CD1c-positive myeloid dendritic cell (primary cell): ENCODE measurements around the gene RAMP2.
"Not testable (repeated sequence)": the region's sequence is repeated elsewhere in the genome, so short reads cannot be mapped to it uniquely, and the experiment has no call there.

Source experiments
- DNase-seq: peaks from one replicate; pipeline ENCODE4 v3.0.0-alpha.2; 2016; ENCODE audit errors: extremely low spot score

The RAMP2 gene, protein sequence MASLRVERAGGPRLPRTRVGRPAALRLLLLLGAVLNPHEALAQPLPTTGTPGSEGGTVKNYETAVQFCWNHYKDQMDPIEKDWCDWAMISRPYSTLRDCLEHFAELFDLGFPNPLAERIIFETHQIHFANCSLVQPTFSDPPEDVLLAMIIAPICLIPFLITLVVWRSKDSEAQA

DNA sequence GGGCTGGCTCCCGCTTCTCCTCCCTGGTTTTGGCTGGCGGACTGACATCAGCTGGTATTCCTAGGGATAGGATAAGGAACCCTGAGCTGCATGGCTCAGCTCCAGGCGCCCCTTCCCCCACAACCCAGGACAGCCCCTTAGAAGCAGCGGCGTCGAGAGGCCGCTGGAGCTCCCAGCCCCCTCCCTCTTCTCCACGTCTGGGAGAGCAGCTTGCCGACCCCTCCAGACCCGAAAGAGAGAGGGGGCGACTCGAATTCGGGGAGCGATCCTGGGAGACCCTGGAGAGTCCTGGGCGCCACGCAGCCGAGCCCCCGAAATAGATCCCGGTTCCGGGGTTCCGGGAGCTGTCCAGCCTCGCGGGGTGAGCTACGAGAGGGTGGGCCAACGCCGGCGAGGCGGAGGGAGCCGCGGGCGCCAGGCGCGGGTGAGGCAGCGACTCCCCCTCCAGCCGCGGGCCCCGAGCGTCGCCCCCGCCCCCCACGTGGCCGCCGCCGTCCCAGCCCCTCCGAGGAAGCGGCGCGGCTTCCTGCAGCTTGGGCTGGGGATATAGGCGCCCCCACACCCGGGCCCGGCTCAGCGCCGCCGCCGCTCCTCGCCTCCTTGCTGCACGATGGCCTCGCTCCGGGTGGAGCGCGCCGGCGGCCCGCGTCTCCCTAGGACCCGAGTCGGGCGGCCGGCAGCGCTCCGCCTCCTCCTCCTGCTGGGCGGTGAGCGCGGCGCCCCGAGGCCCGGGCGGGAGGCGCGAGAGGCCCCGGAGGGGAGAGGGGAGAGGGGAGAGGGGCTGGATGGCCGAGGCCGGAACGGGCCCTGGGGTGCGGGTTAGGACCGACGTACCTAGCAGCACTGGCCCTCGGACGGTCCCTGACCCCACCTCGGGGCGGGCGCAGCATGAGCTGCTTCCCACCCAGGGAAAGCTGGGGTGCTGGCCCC lies at the start of gene RAMP2:
RAMP2 (plus strand) TSS at position 576 of the 930 bp plus-strand sequence; CDS start at position 611, 35 bp downstream.
- no peak for DNase-seq

DNA sequence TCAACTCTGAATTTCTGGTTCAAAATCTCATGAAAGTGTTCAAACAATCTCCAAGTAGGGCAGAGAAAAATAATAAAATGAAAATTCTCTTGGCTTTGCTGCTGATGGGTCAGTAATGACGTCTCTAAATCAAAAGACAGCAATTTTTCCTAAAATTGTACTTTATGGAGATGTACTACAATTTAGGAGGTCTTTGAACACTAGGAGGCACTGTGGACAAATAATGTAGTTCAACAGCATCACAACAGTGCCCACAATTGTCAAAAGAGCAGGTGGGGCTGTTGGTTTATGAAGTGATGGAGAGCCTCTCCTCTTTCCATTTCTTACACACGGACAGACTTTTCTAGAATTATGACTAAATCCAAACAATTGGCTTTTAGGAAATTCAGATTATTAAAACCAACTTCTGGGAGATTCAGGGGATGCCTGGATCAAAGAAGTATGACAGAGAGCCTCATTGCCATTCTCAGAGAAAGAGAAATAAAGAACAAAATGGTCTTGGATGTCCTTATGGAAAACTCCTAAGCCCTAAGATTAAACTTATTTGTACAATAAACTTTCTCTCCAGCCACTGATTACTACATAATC lies 39.9 kb upstream of the RAMP2 start:
- DNase-seq = peak; percentile 75

DNA sequence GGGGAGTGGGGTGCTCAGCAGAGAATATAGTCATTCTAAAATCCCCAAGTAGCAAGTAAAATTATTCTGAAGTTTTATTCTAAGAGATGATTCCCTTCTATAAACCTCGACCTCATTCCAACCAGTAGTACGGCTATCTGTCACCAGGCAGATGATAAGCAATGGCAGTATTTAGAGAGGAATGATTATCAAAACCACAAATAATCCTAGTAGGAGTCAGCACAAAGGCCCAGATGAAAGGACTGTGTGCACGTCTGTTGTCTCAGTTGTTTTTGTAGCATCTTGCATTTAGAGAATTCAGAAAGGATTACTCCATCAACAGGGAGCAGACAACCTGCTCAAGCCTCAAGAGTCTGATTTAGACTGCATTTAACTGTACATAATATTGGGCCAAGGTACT lies 37.4 kb upstream of the RAMP2 start:
- no peak for DNase-seq

DNA sequence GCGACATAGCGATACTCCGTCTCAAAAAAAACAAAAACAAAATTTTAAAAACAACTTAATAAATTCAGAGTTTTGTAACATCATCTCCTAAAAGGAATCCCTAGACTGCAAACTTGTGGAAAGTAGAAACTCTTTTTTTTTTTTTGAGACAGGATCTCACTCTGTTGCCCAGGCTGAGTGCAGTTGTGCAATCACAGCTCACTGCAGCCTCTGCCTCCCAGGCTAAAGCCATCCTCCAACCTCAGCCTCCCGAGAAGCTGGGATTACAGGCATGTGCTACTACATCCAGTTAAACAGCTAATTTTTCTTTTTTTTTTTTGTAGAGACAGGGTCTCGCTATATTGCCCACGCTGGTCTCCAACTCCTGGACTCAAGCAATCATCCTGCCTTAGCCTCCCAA lies 35.9 kb upstream of the RAMP2 start:
- no peak for DNase-seq

DNA sequence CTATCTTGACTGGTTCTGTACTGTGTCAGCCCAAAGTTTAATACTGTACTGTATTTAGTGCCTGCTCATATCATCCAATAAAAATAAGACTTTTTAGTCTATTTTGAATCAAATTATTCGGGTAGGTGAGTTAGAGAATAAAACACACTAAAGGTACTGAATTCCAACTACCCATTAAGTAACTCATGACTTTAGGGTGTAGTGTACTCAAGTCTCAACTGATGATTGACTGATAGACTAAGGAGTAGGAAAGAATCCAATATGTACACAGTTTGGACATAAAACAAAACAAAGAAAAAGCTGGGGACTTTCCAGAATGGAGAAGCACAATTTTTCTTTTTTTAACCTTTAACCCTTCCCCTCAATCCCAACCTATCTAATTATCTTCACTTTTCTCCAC lies 20.3 kb upstream of the RAMP2 start:
- no peak for DNase-seq

DNA sequence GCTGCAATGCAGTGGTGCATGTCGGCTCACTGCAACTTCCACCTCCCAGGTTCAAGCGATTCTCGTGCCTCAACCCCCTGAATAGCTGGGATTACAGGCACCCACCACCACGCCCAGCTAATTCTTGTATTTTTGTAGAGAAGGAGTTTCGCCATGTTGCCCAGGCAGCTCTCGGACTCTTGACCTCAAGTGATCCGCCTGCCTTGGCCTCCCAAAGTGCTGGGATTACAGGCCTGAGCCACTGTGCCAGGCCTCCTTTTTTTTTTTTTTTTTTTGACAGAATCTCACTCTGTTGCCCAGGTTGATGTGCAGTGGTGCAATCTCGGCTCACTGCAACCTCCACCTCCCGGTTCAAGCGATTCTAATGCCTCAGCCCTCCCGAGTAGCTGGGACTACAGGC lies 18.1 kb upstream of the RAMP2 start:
- DNase-seq = not testable (repeated sequence)

DNA sequence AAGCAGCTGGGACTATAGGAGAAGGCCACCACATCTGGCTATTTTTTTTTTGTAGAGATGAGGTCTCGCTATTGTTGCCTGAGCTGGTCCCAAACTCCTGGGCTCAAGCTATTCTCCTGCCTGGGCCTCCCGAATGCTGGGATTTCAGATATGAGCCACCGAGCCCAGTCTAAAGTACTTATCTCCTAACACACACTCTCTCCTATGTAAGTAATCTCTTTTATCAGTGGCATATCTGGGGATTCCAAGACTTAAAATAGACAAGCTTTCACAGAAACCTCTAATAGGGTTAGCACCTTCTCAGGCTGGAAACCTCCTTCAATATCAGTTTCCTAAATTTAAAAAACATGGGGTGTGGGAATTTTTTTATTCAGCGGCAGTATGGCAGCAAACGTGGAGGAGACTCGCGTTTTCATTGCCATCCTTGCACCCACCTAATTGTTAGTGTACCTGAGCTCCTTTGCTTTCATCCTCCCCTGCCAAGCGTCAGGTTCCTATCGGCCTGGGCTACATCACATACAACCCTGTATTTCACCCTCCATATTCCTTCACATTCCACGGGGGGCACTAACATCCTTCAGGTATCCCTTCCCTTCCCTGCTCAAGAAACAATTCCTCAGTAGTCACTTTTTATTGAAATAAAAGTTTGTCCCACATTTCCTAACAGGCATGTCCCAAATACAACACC lies 17.3 kb upstream of the RAMP2 start:
- no peak for DNase-seq

DNA sequence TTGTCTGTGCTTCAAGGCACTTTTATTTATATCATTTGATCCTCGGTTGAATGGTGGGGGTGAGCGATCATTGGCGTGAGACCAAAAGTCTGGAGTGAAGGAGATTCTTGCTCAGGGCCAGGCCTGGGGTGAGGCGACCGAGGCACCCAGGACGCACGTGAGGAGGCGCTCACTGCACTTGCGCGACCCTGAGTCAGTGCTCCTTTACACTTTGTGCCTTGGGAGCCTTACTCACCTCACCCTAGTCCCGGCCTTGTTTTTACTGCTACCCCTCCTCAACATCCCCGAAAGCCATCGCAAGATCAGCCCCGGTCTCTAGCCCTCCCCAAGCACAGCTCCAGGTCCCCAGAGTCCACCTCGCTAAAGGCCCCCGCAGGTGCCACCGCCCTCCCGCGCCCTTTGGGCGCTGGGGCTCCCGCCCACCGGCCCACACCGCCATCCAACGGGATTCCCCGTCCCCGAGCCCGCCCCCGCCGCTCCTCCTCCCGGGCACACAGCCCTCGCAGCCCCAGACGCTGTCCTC lies 16.7 kb upstream of the RAMP2 start:
- peak; percentile 32 for DNase-seq

DNA sequence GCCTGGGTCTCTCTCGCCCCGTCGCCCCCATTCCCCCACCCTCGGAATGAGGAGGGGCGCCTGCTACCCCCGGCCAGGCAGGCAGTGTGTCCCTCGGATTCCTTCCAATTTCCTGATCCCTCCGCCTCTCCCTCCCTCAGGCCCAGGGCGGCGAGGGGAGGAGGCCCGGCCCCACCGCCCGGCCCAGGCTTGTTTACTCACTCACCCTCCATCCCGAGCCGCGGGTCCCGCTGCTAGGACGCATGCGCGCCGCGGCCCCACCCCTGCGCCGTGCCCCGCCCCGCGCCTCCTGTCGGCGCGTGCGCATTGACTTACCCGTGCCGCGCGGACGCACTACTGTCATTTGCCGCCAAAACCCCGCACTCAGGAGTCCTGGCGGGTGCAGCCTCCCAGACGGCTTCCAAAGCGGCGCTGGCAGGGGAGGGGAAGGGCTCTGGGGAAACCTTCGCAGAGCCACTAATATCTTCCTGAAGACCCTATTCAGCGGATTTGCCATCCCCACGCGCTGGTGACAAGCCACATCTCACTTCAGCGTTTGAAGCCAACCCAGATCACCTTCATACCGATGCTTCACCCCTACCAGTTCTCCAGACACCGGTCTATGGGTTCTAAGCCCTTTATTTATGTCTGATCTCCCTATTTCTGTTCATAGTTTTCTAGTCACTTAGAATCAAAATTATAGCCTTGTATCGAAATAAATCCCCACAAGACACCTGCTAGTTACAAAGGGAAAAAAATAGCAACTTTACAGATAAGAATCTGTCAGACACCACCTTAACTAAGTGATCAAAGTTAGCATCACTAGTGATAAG lies 16.0 kb upstream of the RAMP2 start, which contains the start of gene EZH1:
EZH1 (minus strand) TSS at position 235 of the 812 bp plus-strand sequence. CDS start 16,099 bp downstream, outside the sequence.
- DNase-seq = peak; percentile 96

DNA sequence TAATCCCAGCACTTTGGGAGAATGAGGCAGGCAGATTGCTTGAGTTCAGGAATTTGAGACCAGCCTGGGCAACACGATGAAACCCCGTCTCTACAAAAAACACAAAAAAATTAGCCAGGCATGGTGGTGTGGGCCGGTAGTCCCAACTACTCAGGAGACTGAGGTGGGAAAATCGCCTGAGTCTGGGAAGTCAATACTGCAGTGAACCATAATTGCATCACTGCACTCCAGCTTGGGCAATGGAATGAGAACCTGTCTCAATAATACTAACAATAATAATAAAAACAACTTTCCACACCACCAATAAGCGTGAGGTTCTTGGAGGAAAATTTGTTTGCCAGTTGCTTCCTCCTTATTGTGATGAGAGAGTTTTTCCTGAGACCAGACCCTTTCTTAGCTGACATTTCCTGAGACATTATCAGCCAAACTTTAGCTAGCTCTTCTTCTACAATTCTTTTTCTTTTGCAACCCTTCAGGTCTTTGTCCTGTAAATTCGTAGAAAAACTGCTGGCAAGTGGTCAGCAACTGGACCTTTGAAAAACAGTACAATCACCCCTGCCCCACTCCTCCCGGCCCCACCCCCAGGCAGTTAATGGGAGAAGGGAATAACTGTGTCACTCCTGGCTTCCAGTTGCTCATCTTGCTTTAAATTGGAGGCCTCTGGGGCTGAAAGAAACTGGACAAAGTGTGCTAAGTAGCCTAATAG lies 12.7 kb upstream of the RAMP2 start:
- no peak for DNase-seq

DNA sequence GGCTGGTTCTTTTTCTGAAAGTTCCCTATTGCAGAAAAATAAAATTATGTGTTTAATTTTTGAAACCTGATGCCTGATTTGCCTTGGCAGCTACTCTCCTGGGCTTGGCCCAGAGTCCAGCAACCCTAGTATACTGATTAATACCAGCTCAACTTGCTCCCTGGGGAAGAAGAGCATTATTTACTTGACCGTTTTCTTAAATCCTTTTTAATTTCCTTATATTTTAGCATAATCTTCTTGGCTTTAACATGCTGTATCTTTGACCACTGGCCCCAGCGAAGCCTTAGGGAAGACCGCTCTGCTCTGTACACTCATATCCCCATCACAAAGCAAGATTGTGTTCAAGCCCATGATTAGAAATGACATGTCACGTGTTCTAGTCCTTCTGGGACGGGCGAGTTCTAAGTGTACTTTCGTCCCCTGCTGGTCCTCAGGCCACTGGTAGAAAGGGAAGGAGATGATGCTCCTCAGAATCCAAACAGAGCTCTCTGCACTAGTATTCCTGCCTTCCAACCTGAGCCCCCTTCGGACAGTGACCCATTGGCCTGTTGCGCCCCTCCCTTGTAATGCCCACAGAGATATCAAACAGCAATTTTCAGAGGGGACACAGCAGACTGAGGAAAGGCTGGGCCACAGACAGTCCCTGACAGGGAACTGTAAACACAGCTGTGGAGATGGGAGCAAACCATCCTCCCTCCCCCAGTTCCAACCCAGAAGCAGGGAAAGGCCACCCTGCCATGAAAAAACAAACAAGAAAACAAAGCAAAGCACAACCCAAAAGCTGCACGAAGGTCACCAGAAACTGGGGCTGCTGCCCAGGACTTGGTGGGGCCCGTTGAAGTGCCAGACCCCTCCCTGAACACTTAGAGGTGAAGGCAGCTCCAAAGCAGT lies 11.9 kb upstream of the RAMP2 start:
- DNase-seq = no peak

DNA sequence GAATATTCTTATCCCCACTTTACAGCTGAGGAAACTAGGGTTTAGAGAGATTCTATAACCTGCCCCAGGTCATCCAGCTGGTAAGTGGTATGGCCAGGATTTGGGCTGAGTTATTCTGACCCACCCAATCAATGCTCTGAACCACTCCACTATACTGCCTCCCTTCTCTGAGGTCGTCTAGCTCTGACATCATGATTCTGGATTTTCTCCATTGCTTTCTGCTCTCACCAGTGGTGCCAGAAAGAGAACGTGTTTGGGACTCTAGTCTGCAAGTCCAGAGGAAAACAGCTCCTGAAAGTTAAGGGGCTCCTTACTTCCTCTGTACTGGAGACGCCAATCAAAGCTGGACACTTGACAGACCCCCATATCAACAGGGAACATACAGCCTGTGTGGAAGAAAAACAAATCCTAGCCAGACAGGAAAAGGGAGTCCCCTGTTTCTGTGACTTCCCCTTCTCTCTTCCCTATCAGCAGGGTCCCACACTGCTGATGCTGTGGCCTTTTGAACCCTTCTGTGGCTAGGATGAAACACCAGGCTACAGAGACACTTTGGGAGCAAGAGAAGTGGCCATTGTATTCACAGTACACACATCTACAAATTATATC lies 10.2 kb upstream of the RAMP2 start:
- peak; percentile 39 for DNase-seq

DNA sequence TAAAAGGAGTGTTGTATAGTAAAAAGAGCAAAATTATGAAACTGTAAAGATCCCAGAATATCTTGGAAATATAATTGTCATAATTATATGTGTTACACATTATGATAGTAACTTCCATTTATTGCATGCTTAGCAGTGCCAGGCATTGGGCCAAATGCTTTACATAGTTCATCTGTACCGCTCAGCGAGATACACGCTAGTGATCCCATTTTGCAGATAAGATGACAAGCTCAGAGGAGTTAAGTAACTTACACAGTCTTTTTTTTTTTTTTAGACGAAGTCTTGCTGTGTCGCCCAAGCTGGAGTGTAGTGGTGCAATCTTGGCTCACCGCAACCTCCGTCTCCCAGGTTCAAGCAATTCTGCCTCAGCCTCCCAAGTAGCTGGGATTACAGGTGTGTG lies 9.4 kb upstream of the RAMP2 start:
- no peak for DNase-seq

DNA sequence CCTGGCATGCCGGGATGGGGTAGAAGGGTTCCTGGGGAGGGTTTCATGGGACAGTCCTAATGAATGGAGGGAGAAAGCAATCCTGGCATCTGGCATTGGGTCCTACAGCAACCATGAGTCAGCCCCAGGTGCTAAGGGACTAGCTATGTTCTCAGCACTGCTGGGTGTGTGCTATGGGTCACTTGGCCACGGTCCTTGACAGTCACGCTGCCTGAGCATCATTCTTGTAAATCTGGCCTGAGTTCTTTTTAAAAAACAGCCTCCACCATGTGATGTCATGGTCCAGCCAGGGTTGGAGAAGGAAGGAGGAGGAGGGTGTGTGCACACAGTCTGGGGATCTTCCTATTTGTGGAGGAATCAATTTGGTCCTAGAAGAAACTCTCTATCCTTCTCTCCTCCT lies 6.2 kb upstream of the RAMP2 start:
- DNase-seq = no peak

DNA sequence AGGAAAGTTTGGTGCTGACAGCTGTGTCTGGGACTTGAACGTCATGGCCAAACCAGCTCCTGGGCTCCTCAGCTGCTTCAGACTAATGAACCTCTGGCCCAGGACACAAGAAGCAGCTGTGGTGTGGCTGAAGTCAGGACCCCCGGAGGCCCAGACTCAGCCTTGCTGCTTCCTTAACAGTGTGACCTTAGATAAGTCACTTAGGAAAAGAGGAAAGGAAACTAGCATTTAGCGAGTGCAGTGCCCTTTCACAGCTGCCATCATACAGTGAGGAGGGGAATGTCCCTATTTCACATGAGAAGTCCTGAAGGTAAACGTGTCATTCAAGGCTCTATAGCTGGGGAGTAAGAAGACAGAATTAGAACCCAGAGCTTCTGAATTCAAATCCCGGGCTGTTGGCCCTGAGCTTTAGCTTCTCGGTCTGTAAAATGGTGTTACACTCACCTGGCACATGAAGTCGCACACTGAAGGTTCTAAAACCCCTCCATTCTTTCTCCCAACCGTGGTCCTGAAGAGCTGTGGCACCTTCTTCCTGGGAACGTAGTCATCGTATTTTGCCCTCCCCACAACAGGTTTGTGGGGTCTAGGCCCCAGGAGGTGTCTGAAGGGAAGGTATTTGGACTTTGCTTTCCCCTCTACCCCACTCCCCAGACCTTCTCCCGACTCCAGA lies 910 bp upstream of the RAMP2 start:
- peak; percentile 62 for DNase-seq

DNA sequence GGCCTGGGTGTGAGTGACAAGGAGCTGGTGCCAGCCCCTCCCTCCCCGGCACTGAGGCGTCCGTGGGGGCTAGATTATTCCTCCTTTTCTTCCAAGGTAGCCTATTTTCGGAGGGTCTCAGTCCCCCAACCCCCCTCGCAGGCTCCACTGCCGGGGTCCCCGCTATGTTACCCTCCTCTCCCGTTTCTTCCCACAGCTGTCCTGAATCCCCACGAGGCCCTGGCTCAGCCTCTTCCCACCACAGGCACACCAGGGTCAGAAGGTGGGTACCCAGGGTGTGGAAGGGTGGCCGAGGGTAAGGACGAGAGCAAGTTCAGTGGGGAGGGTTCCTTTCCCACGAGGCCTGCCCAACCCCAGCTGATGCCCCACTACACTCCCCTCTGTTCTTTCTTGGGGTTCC lies 611 bp downstream of the RAMP2 start:
- DNase-seq = no peak

DNA sequence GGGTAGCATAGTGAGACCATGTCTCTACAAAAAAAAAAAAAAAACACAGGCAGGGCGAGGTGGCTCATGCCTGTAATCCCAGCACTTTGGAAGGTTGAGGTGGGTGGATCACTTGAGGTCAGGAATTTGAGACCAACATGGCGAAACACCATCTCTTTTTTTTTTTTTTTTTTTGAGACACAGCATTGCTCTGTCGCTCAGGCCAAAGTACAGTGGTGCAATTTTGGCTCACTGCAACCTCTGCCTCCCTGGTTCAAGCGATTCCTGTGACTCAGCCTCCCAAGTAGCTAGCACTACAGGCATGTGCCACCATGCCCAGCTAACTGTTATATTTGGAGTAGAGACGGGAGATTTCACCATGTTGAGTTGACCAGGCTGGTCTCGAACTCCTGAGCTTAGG lies 5.1 kb downstream of the RAMP2 start:
- DNase-seq = no peak

DNA sequence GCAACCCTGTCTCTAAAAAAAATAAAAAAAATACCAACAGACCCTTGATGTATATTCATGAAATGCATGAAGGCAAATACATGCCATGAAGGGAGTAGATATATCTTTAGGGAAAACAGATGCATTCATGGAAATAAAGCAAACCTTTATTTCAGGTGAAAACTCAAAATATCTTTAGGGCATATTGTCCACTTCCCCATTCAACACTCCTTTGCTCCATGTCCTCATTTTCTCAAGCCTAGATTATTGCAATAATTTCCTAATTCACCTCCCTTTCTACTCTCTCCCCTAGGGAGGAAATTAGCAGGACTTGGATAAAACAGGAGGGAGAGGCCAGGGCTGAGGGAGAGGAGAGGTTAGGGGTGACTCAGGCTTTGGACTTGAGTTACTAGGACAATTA lies 6.5 kb downstream of the RAMP2 start:
- no peak for DNase-seq
